Nephron progenitor cell (in vitro differentiated cells): ENCODE measurements around the gene IGSF9B.

ENCODE experiments used
- DNase-seq: peaks from one replicate; pipeline ENCODE4 v3.0.0; 2021
- H3K27ac Mint-ChIP-seq: 2 replicates; pipeline ENCODE4 v1.8.0; 2021; ENCODE audit warnings: mild to moderate bottlenecking, moderate library complexity, mixed read lengths
- H3K27me3 Mint-ChIP-seq: 2 replicates; pipeline ENCODE4 v1.8.0; 2021; ENCODE audit warnings: mild to moderate bottlenecking, low read depth, mixed read lengths; ENCODE audit not compliant: poor library complexity
- H3K36me3 Mint-ChIP-seq: 2 replicates; pipeline ENCODE4 v1.8.0; 2021; ENCODE audit warnings: low read depth, mixed read lengths
- H3K4me1 Mint-ChIP-seq: 2 replicates; pipeline ENCODE4 v1.8.0; 2021; ENCODE audit warnings: mixed read lengths
- H3K4me3 Mint-ChIP-seq: 2 replicates; pipeline ENCODE4 v1.8.0; 2021; ENCODE audit warnings: mild to moderate bottlenecking, moderate library complexity, mixed read lengths
- H3K9me3 Mint-ChIP-seq: 2 replicates; pipeline ENCODE4 v1.8.0; 2021; ENCODE audit warnings: mild to moderate bottlenecking, moderate library complexity, mixed read lengths
- CTCF ChIP-seq: fragments of 200-600 bp; sonication (generic); IDR thresholded peaks from 2 replicates; pipeline ENCODE4 v1.5.0; 2021; ENCODE audit warnings: antibody characterized with exemption

Gene IGSF9B

GRCh38 chr11:133921026-133921425 is 35.7 kb downstream of the IGSF9B start:
- no peak overlapping the region for H3K27ac Mint-ChIP-seq
- H3K36me3 Mint-ChIP-seq = peaks cover 50% of the 10 kb centered on the region
- no peak for TF ChIP-seq CTCF
- DNase-seq = no peak
- peaks cover 20% of the 10 kb centered on the region for H3K4me1 Mint-ChIP-seq
- H3K9me3 Mint-ChIP-seq = no peaks in the 10 kb centered on the region
- no peak overlapping the region for H3K4me3 Mint-ChIP-seq
- H3K27me3 Mint-ChIP-seq = peaks cover 9% of the 10 kb centered on the region

- no peak overlapping the region for H3K4me3 Mint-ChIP-seq
- H3K4me1 Mint-ChIP-seq = peaks cover 22% of the 10 kb centered on the region
- no peak for TF ChIP-seq CTCF
- peaks cover 43% of the 10 kb centered on the region for H3K36me3 Mint-ChIP-seq
- no peak overlapping the region for H3K27ac Mint-ChIP-seq
- H3K9me3 Mint-ChIP-seq = no peaks in the 10 kb centered on the region
- peaks cover 14% of the 10 kb centered on the region for H3K27me3 Mint-ChIP-seq
- DNase-seq = no peak
These were observed 36.4 kb downstream of the IGSF9B start for GRCh38 chr11:133920109-133920990.

GRCh38 chr11:133919330-133920108 is 37.2 kb downstream of the IGSF9B start:
- no peak for TF ChIP-seq CTCF
- no peak for DNase-seq
- Mint-ChIP-seq H3K36me3 (peaks cover 34% of the 10 kb centered on the region), H3K27ac (no peak overlapping the region), H3K4me1 (peaks cover 22% of the 10 kb centered on the region), H3K9me3 (no peaks in the 10 kb centered on the region), H3K4me3 (no peak overlapping the region), H3K27me3 (peaks cover 21% of the 10 kb centered on the region)

- DNase-seq = no peak
- no peak for TF ChIP-seq CTCF
- H3K9me3 Mint-ChIP-seq = no peaks in the 10 kb centered on the region
- H3K4me3 Mint-ChIP-seq = peak overlapping the region; percentile 74
- H3K4me1 Mint-ChIP-seq = peaks cover 22% of the 10 kb centered on the region
- peaks cover 25% of the 10 kb centered on the region for H3K27me3 Mint-ChIP-seq
- H3K27ac Mint-ChIP-seq = no peak overlapping the region
- H3K36me3 Mint-ChIP-seq = peaks cover 31% of the 10 kb centered on the region
These were observed 38.0 kb downstream of the IGSF9B start for GRCh38 chr11:133918608-133919260.

- peak overlapping the region; percentile 55 for H3K4me3 Mint-ChIP-seq
- H3K27me3 Mint-ChIP-seq = peaks cover 24% of the 10 kb centered on the region
- H3K9me3 Mint-ChIP-seq = no peaks in the 10 kb centered on the region
- H3K4me1 Mint-ChIP-seq = peaks cover 22% of the 10 kb centered on the region
- H3K36me3 Mint-ChIP-seq = peaks cover 27% of the 10 kb centered on the region
- H3K27ac Mint-ChIP-seq = no peak overlapping the region
- no peak for TF ChIP-seq CTCF
- peak; percentile 56 for DNase-seq
These were observed 38.7 kb downstream of the IGSF9B start for GRCh38 chr11:133917921-133918607.
